ENCODE data around the gene ZNF467. TPM values are rescaled to one million over a fixed set of nuclear protein-coding genes. Genes with fewer than 3 reads are reported as not detected.

The ZNF467 gene
- total and polyA plus RNA-seq, 2 donors (not counting 1 experiment from before 2014, with no cell fraction given): 0.39 to 1.1 TPM

DNA sequence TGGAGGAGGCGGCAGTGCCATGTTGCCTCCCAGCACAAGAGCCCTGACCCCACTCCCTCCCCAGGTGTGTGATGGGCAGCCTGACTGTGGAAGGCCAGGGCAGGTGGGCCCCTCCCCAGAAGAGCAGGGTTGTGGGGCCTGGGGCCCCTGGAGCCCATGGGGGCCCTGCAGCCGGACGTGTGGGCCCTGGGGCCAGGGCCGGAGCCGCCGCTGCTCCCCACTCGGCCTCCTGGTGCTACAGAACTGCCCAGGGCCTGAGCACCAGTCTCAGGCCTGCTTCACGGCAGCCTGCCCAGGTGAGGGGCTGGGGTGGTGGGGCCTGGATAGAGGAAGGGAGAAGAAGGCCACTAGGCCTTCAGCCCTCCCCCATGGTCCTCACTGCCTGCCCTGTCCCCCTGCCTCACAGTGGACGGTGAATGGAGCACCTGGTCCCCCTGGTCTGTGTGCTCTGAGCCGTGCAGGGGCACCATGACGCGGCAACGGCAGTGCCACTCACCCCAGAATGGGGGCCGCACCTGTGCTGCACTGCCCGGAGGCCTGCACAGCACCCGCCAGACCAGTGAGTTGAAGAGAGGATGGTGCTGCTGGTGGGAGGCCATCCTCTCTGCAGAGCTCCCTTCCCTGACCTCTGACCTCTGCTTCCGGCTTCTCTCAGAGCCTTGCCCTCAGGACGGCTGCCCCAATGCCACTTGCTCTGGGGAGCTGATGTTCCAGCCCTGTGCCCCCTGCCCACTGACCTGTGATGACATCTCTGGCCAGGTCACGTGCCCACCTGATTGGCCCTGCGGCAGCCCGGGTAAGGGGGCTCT, 18.2 kb upstream of the ZNF467 start:
- Histone ChIP-seq H3K9me3 (ENCODE audit: control extremely low read depth in 1 of 3, control insufficient read depth in 2 of 3, insufficient read depth in 1 of 3, low read length in 2 of 3) (peaks cover 0 to 5% (median 0%) of the 10 kb centered on the region in 3 donors), H3K27ac (ENCODE audit: low read length in 2 of 2) (no peak overlapping the region), H4K20me1 (ENCODE audit: control insufficient read depth, insufficient read depth, low read length, poor library complexity, severe bottlenecking) (no peaks in the 10 kb centered on the region), H2AFZ (ENCODE audit: insufficient read depth, low read depth, low read length, poor library complexity, severe bottlenecking) (no peak overlapping the region), H3K9ac (ENCODE audit: low read length) (no peak overlapping the region), H3K27me3 (replicated peaks in 1 of 4; ENCODE audit: control extremely low read depth in 1 of 4, control insufficient read depth in 3 of 4, insufficient read depth in 4 of 4, low read length in 3 of 4) (peaks cover 0 to 22% (median 4%) of the 10 kb centered on the region in 4 experiments), H3K4me2 (replicated peaks; ENCODE audit: low read depth, low read length, poor library complexity, severe bottlenecking) (no peak overlapping the region), H3K79me2 (ENCODE audit: control insufficient read depth, insufficient read depth, low read length) (no peaks in the 10 kb centered on the region), H3K4me3 (ENCODE audit: control extremely low read depth in 1 of 5, extremely low read depth in 1 of 5, insufficient read depth in 1 of 5, low read depth in 2 of 5, low read length in 4 of 5) (no peak overlapping the region), H3K4me1 (ENCODE audit: control insufficient read depth in 2 of 2, insufficient read depth in 2 of 2, low read length in 2 of 2) (no peaks in the 10 kb centered on the region), H3K36me3 (replicated peaks in 1 of 2; ENCODE audit: control extremely low read depth in 1 of 2, control insufficient read depth in 1 of 2, extremely low read depth in 1 of 2, insufficient read depth in 2 of 2, low read length in 1 of 2) (no peaks in the 10 kb centered on the region)
- POLR2A ChIA-PET: no interaction called here
- intact Hi-C loops (cut with micrococcal nuclease): no loop called here
- CTCF ChIA-PET: no interaction called here
- WGBS (ENCODE audit: insufficient coverage): 94% methylated on average over 20 of the region's 21 CpGs
- no peak for TF ChIP-seq EZH2 (IDR thresholded peaks at IDR 0.05; ENCODE audit: borderline replicate concordance, insufficient read depth, low read depth, low read length, poor library complexity, severe bottlenecking)
- TF ChIP-seq, protein P1, sequence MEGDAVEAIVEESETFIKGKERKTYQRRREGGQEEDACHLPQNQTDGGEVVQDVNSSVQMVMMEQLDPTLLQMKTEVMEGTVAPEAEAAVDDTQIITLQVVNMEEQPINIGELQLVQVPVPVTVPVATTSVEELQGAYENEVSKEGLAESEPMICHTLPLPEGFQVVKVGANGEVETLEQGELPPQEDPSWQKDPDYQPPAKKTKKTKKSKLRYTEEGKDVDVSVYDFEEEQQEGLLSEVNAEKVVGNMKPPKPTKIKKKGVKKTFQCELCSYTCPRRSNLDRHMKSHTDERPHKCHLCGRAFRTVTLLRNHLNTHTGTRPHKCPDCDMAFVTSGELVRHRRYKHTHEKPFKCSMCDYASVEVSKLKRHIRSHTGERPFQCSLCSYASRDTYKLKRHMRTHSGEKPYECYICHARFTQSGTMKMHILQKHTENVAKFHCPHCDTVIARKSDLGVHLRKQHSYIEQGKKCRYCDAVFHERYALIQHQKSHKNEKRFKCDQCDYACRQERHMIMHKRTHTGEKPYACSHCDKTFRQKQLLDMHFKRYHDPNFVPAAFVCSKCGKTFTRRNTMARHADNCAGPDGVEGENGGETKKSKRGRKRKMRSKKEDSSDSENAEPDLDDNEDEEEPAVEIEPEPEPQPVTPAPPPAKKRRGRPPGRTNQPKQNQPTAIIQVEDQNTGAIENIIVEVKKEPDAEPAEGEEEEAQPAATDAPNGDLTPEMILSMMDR (IDR thresholded peaks at IDR 0.05): no peak
- ATAC-seq (ENCODE audit: low read depth) (no peak), DNase-seq (no peak)
- Mint-ChIP-seq H3K27me3 (peaks cover 27% of the 10 kb centered on the region), H3K9me3 (ENCODE audit: insufficient read depth) (no peaks in the 10 kb centered on the region), H3K4me3 (no peak overlapping the region), H3K4me1 (no peaks in the 10 kb centered on the region), H3K27ac (no peak overlapping the region)

DNA sequence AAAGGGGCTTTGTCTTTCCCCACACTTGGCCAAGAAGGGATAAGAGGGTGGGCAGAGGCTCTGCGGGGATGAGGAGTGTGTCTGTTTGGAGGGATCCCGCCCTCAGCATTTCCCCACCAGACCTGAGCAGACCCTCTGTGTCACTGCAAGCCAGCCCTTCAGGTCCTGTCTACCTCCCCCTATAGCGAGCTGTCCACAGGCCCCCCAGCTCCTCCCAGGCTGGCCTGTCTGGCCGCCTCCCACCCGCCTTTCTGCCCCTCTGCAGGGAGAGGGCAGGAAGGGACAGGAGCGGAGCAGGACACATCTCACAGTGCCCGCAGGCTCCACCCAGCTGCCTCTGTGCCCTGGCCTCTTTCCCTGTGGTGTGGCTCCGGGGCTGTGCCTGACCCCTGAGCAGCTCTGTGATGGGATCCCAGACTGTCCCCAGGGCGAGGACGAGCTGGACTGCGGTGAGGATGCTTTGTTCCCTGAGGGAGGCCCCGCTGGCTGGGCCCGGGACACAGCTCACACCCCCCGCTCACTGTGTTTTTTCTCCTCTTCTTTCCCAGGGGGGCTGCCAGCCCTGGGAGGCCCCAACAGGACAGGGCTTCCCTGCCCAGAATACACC, 17.5 kb upstream of the ZNF467 start:
- Histone ChIP-seq H3K4me1 (ENCODE audit: control insufficient read depth in 2 of 2, insufficient read depth in 2 of 2, low read length in 2 of 2) (no peaks in the 10 kb centered on the region), H4K20me1 (ENCODE audit: control insufficient read depth, insufficient read depth, low read length, poor library complexity, severe bottlenecking) (no peaks in the 10 kb centered on the region), H3K79me2 (ENCODE audit: control insufficient read depth, insufficient read depth, low read length) (no peaks in the 10 kb centered on the region), H3K36me3 (replicated peaks in 1 of 2; ENCODE audit: control extremely low read depth in 1 of 2, control insufficient read depth in 1 of 2, extremely low read depth in 1 of 2, insufficient read depth in 2 of 2, low read length in 1 of 2) (no peaks in the 10 kb centered on the region), H2AFZ (ENCODE audit: insufficient read depth, low read depth, low read length, poor library complexity, severe bottlenecking) (no peak overlapping the region), H3K4me3 (ENCODE audit: control extremely low read depth in 1 of 5, extremely low read depth in 1 of 5, insufficient read depth in 1 of 5, low read depth in 2 of 5, low read length in 4 of 5) (no peak overlapping the region), H3K27me3 (replicated peaks in 1 of 4; ENCODE audit: control extremely low read depth in 1 of 4, control insufficient read depth in 3 of 4, insufficient read depth in 4 of 4, low read length in 3 of 4) (peaks cover 0 to 22% (median 4%) of the 10 kb centered on the region in 4 experiments), H3K27ac (ENCODE audit: low read length in 2 of 2) (no peak overlapping the region), H3K4me2 (replicated peaks; ENCODE audit: low read depth, low read length, poor library complexity, severe bottlenecking) (no peak overlapping the region), H3K9ac (ENCODE audit: low read length) (no peak overlapping the region), H3K9me3 (ENCODE audit: control extremely low read depth in 1 of 3, control insufficient read depth in 2 of 3, insufficient read depth in 1 of 3, low read length in 2 of 3) (peaks cover 0 to 5% (median 0%) of the 10 kb centered on the region in 3 donors)
- DNase-seq: no peak
- no peak overlapping the region for H3K27ac Mint-ChIP-seq
- H3K4me1 Mint-ChIP-seq: no peaks in the 10 kb centered on the region
- 94% methylated on average over 12 of the region's 14 CpGs for WGBS (ENCODE audit: insufficient coverage)
- no peak overlapping the region for H3K4me3 Mint-ChIP-seq
- ChIA-PET POLR2A (no interaction called here), CTCF (no interaction called here)
- no peaks in the 10 kb centered on the region for H3K9me3 Mint-ChIP-seq (ENCODE audit: insufficient read depth)
- intact Hi-C loops (cut with micrococcal nuclease): no loop called here
- TF ChIP-seq, protein P1 (IDR thresholded peaks at IDR 0.05): no peak
- TF ChIP-seq EZH2 (IDR thresholded peaks at IDR 0.05; ENCODE audit: borderline replicate concordance, insufficient read depth, low read depth, low read length, poor library complexity, severe bottlenecking): no peak
- ATAC-seq (ENCODE audit: low read depth): no peak
- H3K27me3 Mint-ChIP-seq: peaks cover 27% of the 10 kb centered on the region

Measured in B cell (primary cell).